ENCODE measurements around the gene CCDC40.
"Not testable (repeated sequence)": the region's sequence is repeated elsewhere in the genome, so short reads cannot be mapped to it uniquely, and the experiment has no call there.

The CCDC40 gene

DNA sequence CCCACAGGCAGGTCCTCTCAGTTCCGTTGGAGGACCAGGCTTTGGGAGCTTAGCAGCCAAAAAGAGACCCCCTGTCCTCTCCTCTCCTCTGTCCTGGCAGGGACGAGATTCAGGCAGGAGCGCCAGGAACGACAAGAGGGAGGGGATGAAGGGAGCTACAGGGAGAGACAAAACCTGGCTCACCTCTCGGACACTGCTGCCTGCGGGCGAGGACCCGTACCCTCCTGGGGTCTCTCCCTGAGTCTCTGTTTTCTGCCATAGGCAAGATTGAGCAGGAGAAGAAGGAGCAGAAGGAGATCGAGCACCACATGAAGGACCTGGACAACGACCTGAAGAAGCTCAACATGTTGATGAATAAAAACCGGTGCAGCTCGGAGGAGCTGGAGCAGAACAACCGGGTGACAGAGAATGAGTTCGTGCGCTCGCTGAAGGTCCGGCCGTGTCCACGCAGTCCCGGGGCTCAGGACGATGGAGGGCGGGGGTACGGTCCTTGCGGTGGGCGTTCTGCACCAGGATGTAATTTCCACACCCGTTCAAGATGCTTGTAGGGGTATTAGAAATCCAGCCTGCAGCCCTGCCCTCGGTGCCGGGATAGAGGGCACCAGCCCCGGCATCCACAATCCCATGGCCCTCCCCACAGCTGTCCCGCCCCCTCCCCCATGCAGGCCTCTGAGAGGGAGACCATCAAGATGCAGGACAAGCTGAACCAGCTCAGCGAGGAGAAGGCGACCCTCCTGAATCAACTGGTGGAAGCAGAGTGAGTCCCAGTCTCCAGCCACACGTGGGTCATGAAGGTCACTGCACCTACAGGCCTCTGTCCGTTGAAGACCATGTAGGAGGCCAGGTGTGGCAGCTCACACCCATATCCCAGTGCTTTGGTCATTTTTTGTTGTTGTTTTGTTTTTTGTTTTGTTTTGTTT lies 51.2 kb downstream of the CCDC40 start:
- DNase-seq: no peak

DNA sequence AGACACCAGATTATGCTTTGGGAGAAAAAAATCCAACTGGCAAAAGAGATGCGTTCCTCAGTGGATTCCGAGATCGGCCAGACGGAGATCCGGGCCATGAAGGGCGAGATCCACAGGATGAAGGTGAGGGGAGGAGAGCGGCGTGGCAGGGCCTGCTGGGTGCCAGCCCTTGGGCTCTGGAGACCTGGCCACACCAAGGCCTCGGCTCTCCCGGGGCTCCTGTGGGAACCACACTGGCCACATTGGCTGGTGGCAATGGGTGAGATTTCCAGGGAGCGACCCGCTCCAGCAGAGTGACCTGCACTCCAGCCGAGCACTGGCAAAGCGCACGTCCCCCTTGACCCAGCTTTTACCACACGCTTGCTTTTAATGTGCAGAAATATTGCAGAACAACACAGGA lies 53.3 kb downstream of the CCDC40 start:
- DNase-seq: no peak

DNA sequence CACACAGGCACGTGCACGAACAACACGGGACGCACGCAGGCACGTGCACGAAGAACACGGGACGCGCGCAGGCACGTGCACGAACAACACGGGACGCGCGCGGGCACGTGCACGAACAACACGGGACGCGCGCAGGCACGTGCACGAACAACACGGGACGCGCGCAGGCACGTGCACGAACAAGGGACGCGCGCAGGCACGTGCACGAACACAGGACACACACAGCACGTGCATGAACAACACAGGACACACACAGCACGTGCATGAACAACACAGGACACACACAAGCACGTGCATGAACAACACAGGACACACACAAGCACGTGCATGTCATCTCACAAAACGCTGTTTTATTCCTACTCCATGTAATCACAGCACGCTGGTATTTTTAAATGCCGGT lies 53.7 kb downstream of the CCDC40 start:
- DNase-seq: not testable (repeated sequence)

DNA sequence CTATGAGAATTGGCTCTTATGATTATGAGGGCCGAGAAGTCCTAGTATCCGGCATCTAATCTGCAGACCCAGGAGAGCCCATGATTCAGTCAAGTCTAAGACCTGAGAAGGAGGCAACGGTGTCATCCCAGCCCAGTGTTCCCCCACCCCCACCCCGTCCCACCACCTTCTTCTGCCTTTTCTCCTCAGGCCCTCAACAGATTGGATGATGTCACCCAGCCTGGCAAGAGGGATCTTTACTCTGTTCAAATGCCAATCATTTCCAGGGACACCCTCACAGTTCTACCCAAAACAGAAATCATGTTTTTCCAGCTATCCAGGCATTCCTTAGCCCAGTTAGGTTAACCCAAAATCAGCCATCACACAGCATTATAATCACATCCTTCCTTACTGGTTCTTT lies 54.9 kb downstream of the CCDC40 start:
- no peak for DNase-seq

DNA sequence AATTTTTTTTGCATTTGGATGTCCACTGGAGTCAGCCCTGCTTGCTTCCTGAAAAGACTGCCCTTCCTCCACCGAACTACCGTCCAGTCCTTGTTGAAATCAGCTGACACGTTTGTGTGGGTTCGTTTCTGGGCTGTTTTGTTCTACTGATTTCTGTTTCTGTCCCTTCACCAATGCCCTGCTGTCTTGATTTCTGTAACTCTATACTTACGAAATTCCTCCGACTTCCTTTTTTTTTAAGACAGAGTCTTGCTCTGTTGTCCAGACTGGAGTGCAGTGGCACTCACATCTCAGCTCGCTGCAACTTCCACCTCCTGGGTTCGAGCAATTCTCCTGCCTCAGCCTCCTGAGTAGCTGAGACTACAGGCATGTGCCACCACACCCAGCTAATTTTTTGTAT lies 56.5 kb downstream of the CCDC40 start:
- DNase-seq: no peak

DNA sequence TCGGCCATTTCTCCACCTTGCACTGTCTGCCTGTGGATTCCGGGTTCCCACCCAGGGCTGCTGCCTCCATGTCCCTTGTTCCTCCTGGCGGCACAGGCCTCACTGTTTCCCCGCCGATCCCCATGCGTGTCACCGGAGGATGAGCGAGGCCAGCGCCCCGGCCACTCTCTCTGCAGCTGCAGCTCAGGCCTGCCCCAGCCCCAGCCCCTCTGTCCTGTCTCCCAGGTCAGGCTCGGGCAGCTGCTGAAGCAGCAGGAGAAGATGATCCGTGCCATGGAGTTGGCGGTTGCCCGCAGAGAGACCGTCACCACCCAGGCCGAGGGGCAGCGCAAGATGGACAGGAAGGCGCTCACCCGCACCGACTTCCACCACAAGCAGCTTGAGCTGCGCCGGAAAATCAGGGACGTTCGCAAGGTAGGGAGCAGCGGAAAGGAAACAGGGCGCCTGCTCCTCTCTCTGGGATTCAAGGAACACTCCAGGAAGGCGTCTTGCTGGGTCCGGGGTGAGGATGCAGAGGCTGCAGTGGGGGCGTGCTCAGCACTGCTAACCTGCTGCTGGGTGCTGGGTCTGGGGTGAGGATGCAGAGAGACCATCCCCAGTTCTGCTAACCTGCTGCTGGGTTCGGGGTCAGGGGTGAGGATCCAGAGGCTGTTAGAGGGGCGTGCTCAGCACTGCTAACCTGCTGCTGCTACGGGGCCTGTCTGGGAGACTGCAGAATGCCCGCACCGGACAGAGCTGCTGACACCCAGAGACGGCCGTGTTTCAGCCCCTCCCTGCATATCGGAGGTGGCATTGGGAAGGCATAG lies 58.8 kb downstream of the CCDC40 start:
- DNase-seq: no peak

DNA sequence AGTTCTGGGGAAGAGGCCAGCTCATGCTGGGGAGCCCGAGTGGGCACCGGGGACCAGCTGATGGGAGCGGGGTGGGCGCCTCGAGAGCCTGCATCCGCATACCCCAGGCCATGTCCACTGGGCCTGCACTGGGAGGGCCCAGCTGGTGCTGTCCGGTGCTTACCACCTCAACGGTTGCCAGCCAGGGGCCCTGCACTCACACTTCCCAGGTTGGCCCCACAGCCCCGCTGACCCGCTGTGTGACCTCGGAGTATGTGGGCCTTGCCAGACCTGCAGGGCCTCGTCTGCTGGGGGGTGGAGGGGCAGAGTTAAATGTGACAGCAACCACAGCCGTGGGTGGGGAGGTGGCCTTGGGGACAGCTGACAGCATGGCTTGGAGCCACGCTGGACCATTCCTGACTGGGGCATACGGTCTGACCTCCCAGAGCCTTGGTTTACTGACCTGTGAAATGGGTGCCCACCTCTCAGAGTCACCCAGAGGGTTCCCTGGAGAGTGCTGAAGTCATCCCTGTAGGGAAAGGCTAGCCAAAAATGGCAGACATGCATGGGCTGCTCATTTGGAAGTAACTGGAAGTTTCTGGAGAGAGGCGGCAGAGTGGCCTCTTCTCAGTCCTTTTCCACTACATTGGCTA lies 59.5 kb downstream of the CCDC40 start:
- DNase-seq: no peak

DNA sequence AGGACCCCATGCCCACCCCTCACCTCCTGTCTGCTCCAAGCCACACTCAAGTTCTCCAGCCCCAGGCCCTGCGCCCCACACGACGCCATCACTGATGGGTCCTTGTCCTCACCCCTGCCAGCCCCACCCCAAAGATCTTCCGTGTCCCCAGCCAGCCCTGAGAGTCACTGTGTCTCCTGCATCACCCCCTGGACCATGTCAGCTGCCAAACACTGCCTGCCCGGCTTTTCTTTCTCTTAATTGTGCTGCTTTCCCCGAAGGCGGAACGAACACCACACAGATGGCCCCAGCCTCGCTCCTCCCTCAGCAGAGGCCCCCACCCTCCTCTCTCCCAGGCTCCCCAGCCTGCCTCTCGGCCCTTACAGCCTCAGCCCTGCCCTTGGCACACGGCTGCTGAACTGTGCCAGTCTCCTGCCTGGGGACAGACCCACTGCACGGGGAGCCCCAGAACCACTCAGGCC lies 60.1 kb downstream of the CCDC40 start:
- DNase-seq: no peak

DNA sequence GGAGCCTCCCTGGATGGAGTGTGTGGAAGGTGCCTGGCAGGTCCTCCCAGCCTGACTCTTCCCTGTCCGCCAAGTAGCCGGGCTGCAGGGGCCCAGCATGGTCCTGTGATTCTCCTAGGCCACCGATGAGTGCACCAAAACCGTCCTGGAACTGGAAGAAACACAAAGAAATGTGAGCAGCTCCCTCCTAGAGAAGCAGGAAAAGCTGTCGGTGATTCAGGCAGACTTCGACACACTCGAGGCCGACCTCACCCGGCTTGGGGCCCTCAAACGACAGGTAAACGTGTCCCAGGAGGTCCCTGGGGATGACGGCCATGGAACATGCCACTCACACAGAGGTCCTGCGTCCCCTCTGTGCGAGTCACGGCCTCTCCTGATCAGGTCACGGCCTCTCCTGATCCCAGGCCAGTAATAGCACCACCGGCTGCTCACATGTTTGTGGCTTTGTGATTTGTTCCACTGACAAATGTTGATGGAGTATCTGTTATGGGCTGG lies 60.7 kb downstream of the CCDC40 start:
- no peak for DNase-seq

DNA sequence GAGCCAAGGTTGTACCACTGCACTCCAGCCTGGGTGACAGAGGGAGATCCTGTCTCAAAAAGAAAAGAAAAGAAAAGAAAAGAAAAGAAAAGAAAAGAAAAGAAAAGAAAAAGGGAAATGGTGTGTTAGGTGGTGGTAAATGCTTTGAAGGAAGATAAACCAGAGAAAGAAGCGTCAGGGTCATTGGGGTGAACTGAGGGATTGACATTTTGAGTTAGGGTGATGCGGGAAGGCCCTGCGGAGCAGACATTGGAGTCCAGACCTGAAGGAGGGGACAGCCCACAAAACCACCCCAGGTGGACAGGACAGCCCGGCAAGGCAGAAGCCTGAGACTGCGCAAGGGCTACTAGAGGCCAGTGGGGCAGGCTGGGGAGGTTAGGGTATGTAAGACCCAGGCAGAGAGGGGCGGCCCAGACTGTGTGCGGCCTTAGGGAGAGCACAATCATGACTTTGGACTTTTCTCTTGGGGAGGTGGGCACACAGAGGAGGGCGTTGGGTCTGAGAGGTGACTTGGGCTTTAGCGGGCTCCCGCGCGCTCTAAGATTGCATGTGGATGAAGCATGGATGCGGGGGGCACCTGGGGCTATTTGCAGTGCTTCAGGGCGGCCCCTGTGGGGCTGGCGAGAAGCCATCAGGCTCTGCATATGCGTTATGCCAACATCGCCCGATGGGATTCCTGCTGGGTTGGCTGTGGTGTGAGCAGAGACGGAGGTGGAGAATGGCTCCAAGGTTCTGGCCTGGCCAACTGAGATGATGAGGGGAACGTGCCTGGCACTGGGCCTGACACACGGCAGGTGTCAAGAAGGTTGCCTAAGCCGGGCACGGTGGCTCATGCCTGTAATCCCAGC lies 61.6 kb downstream of the CCDC40 start:
- no peak for DNase-seq

DNA sequence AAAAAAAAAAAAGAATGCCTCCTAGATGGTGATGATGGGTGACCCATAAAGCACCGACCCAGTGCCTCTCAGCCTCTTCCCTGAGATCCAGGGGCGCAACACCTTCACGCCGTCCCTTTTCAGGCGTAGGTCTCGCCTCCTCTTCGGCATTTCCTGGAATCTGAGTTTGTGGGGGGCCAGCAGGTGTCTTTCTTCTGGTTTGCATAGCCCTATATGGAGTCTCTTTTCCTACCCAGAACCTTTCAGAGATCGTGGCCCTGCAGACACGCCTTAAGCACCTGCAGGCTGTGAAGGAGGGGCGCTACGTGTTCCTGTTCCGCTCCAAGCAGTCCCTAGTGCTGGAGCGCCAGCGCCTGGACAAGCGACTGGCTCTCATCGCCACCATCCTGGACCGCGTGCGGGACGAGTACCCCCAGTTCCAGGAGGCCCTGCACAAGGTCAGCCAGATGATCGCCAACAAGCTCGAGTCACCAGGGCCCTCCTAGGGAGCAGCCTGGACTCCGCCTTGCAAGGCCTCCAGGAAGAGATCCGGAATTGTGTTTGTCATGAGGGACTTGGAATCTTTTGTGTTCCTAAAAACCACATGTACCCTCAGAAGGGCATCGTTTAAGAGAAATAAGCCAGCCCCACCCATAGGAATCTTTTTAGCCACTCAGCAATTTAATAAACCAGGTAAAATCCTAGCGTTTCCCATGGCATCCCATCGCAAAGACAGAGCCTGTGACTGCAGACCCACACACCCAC lies 63.0 kb downstream of the CCDC40 start:
- no peak for DNase-seq

DNA sequence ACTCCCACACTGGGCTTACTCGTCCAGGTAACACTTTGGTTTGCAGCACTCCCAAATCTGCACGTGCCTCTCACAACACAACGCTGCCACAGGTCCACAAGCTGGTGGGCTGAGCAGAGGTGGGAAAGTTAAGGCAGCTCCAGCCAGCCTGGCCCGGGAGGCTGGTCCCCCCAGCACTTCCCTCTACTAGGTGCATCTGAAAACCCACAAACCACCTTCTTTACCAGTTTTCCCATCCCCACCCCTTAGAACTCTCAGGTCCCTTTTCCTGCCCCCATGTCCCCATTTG lies 63.5 kb downstream of the CCDC40 start:
- no peak for DNase-seq

DNA sequence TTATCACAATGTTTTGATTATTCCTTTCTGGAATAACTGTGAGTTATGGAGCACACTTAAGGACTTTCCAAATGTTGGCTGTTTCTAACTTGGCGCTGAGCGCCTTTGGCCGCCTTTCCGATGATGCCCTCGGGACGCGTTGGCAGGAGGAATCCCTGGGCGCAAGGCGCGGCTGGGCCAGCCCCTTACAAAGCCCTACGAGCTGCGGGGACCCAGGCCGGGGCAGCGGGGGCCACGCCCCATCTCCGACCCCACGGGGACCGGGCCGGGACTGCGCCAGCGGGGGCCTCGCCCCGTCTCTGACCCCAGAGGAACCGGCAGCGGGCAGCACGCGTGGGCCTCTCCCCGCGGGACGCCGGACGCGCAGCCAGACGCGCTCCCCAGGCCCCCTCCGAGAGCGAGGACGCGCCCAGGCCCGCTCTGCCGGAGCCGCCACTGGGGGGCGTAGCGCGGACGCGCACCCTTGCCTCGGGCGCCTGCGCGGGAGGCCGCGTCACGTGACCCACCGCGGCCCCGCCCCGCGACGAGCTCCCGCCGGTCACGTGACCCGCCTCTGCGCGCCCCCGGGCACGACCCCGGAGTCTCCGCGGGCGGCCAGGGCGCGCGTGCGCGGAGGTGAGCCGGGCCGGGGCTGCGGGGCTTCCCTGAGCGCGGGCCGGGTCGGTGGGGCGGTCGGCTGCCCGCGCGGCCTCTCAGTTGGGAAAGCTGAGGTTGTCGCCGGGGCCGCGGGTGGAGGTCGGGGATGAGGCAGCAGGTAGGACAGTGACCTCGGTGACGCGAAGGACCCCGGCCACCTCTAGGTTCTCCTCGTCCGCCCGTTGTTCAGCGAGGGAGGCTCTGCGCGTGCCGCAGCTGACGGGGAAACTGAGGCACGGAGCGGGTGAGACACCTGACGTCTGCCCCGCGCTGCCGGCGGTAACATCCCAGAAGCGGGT lies 64.8 kb downstream of the CCDC40 start, which contains the start of gene GAA:
Gene GAA, plus strand, starts transcription at position 571 of the 935 bp plus-strand sequence. CDS start 3,006 bp downstream, outside the sequence.
- DNase-seq: peak; percentile 80

DNA sequence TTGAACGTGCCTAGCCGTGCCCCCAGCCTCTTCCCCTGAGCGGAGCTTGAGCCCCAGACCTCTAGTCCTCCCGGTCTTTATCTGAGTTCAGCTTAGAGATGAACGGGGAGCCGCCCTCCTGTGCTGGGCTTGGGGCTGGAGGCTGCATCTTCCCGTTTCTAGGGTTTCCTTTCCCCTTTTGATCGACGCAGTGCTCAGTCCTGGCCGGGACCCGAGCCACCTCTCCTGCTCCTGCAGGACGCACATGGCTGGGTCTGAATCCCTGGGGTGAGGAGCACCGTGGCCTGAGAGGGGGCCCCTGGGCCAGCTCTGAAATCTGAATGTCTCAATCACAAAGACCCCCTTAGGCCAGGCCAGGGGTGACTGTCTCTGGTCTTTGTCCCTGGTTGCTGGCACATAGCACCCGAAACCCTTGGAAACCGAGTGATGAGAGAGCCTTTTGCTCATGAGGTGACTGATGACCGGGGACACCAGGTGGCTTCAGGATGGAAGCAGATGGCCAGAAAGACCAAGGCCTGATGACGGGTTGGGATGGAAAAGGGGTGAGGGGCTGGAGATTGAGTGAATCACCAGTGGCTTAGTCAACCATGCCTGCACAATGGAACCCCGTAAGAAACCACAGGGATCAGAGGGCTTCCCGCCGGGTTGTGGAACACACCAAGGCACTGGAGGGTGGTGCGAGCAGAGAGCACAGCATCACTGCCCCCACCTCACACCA lies 65.7 kb downstream of the CCDC40 start:
- DNase-seq: peak; percentile 31

DNA sequence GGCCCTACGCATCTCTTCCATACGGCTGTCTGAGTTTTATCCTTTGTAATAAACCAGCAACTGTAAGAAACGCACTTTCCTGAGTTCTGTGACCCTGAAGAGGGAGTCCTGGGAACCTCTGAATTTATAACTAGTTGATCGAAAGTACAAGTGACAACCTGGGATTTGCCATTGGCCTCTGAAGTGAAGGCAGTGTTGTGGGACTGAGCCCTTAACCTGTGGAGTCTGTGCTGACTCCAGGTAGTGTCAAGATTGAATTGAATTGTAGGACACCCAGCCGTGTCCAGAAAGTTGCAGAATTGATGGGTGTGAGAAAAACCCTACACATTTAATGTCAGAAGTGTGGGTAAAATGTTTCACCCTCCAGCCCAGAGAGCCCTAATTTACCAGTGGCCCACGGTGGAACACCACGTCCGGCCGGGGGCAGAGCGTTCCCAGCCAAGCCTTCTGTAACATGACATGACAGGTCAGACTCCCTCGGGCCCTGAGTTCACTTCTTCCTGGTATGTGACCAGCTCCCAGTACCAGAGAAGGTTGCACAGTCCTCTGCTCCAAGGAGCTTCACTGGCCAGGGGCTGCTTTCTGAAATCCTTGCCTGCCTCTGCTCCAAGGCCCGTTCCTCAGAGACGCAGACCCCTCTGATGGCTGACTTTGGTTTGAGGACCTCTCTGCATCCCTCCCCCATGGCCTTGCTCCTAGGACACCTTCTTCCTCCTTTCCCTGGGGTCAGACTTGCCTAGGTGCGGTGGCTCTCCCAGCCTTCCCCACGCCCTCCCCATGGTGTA lies 66.4 kb downstream of the CCDC40 start:
- DNase-seq: no peak

DNA sequence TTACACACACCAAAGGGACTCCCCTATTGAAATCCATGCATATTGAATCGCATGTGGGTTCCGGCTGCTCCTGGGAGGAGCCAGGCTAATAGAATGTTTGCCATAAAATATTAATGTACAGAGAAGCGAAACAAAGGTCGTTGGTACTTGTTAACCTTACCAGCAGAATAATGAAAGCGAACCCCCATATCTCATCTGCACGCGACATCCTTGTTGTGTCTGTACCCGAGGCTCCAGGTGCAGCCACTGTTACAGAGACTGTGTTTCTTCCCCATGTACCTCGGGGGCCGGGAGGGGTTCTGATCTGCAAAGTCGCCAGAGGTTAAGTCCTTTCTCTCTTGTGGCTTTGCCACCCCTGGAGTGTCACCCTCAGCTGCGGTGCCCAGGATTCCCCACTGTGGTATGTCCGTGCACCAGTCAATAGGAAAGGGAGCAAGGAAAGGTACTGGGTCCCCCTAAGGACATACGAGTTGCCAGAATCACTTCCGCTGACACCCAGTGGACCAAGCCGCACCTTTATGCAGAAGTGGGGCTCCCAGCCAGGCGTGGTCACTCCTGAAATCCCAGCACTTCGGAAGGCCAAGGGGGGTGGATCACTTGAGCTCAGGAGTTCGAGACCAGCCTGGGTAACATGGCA lies 67.1 kb downstream of the CCDC40 start:
- no peak for DNase-seq

DNA sequence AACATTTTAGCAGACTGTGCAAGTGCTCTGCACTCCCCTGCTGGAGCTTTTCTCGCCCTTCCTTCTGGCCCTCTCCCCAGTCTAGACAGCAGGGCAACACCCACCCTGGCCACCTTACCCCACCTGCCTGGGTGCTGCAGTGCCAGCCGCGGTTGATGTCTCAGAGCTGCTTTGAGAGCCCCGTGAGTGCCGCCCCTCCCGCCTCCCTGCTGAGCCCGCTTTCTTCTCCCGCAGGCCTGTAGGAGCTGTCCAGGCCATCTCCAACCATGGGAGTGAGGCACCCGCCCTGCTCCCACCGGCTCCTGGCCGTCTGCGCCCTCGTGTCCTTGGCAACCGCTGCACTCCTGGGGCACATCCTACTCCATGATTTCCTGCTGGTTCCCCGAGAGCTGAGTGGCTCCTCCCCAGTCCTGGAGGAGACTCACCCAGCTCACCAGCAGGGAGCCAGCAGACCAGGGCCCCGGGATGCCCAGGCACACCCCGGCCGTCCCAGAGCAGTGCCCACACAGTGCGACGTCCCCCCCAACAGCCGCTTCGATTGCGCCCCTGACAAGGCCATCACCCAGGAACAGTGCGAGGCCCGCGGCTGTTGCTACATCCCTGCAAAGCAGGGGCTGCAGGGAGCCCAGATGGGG lies 68.0 kb downstream of the CCDC40 start:
- DNase-seq: no peak

DNA sequence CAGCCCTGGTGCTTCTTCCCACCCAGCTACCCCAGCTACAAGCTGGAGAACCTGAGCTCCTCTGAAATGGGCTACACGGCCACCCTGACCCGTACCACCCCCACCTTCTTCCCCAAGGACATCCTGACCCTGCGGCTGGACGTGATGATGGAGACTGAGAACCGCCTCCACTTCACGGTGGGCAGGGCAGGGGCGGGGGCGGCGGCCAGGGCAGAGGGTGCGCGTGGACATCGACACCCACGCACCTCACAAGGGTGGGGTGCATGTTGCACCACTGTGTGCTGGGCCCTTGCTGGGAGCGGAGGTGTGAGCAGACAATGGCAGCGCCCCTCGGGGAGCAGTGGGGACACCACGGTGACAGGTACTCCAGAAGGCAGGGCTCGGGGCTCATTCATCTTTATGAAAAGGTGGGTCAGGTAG lies 68.5 kb downstream of the CCDC40 start:
- no peak for DNase-seq

Measured in fibroblast of upper back skin (primary cell).